HG03575 (cell line): ENCODE data around the gene EIF4G2.
A peak's percentile ranks its signal among the peaks of the same experiment; 100 is the strongest.

Experiments used
- ATAC-seq: cut with Tn5 transposase; IDR thresholded peaks from one replicate; pipeline ENCODE4 v1.9.1; 2021; ENCODE audit not compliant: unreplicated experiment, insufficient number of reproducible peaks, low FRiP score; ENCODE audit errors: extremely low read depth

The EIF4G2 gene

DNA sequence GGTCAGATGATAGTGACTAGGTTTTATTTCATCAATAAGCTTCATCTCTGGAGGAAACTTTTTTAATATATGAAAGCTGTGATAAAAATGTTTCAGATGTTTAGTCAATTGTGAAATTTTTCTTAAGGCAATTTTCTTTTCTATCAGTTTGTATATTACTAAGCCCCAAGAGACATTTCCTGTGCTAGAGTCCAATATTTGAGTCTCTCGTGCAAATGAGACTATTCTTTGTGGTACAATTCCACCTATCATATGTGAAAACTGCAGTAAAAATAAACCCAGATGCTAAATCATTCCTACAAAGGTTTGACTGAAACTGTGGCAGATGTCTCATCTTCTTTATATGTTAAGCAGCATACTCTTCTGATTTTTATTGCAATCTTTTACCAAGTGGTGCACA, 29.6 kb downstream of the EIF4G2 start:
- ATAC-seq: no peak

DNA sequence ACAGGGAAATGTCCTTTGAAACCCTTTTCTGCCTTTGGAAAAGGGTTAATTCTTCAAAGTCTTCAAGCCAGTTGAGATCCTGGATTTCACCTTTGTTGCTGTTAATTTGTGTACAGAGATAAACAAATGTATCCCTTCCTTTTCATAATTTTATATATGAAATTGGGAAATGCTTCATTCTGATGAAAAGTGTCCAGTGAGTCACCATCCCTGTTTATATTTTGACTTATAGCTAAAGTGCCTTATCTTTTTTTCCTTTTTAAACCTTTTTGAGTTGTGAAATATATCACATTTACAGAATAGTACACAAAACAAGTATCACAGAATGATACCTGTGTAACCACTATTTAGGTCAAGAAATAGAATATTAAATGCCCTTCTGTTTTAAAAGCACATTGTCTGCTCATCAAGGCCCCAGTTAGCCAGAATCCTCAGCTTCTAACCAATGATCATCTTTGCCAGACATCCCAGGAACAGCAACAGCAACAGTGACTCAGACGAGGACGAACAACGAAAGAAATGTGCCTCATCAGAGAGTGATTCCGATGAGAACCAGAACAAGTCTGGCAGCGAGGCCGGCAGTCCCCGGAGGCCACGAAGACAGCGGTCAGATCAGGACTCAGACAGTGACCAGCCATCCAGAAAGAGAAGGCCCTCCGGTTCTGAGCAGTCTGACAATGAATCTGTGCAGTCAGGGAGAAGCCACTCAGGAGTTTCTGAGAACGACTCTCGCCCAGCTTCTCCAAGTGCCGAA, 30.3 kb downstream of the EIF4G2 start:
- no peak for ATAC-seq

DNA sequence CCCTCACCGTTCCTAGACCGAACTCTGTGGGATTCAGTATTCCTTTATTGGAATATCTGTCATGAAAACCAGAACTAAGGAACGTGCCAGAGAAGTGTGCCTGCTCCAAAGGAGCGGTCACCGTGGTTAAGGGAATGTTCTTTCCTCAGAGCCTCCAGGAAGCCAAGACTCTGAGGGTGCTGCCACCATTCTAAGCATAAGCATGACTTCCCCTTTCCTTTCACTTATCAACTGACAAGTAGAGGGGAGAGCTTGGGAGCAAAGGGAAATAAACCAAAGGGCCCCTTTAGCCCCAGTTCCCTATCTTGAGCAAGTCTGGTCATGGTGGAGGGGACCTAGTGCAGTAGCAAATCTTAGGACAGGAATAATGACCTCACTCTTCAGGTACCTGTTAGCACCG, 30.9 kb downstream of the EIF4G2 start:
- ATAC-seq: no peak

DNA sequence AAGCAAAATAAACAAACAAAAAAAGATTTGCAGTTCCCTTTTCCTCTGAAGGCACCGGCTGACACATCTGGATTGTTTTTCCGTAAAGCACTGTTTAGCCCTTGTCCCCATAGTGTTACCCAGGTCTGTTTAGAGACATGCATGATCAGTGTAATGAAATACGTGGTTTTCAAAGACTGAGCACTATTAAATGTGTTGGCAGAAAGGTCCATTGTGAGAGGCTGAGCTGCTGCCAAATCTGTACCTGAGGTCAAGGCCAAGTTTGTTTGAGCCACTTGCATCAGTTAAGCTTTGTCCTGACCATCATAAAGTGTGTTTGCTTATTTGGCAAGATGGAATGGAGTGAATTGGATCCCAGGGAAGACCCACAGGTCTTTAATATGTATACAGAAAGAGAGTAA, 31.3 kb downstream of the EIF4G2 start:
- no peak for ATAC-seq

DNA sequence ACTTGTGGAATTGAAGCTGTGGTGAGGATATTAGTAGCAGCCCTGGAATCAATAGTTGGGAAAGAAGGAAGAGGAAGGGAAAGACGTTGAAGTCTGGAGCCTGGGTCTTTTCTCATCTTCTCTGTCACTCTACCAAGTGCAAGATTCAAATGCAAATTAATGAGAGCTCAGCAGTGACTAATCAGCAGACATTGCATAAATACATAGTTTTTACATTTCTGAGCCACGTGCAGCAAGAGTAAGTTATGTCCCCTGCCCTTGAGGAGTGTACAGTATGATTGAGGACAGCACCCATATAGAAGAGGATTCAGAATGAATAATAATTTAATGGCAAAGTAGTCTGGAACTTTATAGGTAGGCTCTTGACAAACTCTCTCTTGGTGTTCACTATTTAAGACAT, 33.9 kb downstream of the EIF4G2 start:
- no peak for ATAC-seq

DNA sequence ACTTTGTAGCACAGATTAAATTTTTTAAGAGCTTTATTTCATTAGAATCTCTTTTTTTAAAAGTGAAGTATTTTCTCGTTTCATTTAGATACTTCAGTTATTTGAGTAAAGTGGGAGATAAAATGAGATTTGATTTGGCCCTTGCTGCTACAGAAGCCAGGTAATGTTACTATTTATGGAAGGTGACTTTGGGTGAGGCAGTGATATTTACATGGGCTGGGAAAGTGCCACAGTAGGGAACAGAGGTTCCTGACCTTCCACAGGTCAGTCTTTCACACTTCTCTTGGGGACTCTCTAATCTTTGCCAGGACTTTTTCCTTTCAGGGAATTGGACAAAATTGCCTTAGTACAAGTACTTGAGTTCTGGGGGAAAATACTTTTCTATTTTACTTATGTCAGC, 37.3 kb downstream of the EIF4G2 start:
- no peak for ATAC-seq

DNA sequence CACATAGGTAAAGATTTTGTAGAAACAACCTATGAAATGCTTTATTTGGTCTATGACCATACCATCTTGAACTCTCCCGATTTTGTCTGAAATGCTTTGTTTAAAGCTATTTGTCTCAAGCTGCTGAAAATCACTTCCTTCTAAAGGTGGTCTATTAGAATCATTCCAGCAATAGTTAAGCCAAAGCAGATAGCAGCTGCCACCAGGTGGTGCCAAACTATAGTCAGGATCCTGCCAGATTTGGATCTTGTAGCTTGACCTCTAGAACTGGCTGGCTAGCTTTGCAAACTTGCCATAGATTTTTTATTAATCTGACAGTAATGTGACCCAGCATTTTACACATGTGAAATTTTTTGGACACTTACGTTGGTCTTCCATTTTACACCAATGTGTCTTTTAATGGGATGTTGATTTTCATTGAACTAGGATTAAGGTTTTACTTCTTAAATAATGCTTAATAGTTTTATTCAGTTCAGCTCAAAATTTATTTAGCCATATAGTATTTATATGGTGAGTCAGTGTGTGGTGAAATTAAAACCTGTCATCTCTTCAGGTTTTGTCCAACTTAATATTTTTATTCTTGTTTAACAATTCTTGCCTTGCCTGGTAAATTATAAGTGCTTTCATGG, 38.0 kb downstream of the EIF4G2 start:
- no peak for ATAC-seq

DNA sequence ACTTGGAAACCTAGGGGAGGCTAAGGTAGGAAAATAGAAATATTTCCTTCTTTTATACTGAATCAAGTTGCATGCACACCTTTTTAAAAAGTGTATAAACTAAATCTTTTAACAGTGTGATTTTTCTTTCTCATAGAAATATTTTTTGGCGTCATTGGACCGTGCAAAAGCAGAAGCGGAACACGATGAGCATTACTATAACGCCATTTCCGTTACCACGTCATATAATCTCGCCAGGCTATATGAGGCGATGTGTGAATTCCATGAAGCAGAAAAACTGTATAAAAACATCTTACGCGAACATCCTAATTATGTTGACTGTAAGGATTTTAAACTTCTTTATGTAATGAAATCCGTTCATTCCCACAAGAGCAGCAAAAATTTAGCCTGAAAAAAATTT, 44.3 kb downstream of the EIF4G2 start:
- ATAC-seq: no peak

DNA sequence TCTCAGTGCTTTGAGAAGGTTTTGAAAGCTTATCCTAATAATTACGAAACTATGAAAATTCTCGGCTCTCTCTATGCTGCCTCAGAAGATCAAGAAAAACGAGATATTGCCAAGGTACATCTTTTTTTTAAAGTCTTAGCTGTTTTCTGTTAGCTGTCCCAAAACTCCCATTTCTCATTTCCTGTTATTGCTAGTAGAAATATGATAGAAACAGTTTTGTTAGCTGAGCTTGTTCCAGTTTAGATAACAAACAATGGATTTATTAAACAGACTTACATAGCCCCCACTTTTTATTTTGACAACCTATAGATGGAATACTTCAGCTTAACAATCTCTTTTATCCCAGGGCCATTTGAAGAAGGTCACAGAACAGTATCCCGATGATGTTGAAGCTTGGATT, 45.0 kb downstream of the EIF4G2 start:
- no peak for ATAC-seq

DNA sequence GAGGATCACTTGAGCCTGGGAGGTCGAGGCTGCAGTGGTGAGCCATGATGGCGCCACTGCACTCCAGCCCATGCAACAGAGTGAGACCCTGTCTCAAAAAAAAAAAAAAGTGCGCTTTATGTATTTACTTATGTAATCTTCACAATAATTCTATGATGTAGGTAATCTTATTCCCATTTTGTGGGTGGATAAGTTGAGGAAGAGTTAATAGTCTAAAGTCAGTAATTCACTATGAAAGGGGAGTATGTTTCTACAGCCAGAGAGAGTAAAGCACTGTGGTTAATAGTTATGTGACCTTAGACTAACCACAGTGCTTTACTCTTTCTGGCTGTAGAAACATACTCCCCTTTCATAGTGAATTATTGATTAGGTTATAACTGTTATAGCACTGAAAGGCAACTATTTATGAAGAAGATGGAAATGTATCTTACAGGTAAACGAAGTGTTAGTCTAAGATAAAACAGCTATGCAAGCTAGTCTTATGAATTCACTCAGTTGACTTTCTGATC, 45.8 kb downstream of the EIF4G2 start:
- ATAC-seq: no peak

DNA sequence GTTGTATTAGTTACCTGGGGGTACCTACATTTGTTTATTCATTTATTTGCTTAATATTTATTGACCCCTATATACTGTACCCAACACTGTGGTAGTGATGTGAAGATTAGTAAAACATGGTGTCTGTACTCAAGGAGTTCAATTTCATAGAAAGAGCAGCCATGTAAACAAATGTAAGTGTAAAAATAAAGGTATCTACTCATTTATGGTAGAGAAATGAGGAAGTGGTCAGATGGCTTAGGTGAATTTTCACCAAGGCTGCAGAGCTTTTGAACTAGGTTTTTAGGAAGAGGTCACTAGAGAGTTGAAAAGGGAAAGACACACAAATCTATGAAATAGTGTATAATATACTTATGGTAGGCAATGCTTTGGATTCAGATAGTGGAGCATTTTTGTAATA, 46.5 kb downstream of the EIF4G2 start:
- peak; percentile 59 for ATAC-seq

DNA sequence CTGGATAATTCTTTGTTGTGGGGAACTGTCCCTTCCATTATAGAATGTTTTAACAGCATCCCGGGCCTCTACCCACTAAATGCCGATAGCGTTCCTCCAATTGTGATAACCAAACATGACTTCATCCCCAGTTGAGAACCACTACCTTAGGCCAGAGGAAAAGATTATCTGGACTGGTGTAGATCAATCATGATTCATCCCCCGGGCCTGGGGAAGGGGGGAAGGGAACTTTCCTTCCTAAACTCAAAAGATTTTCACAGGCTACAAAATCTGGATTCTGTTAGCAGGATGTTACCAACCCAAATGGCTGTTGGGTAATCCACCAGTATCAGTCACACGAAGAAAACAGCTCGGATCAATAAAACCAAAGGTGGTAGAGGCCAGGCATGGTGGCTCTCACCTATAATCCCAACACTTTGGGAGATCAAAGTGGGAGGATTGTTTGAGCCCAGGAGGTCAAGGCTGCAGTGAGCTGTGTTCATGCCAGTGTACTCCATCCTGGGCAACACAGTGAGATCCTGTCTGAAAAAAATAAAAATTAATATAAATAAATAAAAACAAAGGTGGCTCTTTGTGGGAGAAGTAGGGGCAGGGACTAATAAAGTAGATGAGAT, 47.5 kb downstream of the EIF4G2 start:
- no peak for ATAC-seq

DNA sequence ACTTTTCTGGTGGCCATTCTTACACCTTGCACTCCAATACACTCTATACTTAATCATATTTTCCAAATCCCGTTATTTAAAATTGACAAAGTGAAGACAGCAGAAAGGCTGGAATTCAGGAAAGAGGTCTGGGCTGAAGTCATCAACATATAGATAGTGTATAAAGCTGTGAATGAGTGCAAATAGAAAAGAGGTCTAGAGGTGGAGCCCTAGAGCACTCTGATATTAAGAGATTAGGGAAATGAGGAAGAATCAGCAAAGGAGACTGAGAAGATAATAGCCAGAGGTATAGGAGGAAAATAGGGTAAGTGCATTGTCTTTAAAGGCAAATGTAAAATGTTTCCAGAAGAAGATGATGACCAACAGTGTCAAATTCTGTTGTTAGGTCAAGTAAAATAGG, 49.8 kb downstream of the EIF4G2 start:
- no peak for ATAC-seq

DNA sequence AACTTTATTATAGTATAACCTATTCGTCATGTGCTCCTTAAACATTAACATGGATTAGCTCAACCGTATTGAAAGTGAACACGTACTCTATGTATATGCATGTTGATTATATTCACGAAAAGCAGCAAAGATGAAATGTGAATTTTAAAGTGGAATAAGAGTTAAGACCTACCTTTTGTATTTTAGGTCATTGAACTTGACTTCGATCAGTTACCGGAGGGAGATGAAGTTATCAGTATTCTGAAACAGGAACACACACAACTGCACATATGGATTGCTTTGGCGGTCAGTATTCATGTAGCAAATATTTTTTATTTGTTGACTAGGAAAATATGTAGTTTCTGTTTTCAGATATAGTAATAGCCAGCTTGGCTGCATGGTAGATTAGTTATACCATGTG, 56.2 kb downstream of the EIF4G2 start:
- ATAC-seq: no peak

DNA sequence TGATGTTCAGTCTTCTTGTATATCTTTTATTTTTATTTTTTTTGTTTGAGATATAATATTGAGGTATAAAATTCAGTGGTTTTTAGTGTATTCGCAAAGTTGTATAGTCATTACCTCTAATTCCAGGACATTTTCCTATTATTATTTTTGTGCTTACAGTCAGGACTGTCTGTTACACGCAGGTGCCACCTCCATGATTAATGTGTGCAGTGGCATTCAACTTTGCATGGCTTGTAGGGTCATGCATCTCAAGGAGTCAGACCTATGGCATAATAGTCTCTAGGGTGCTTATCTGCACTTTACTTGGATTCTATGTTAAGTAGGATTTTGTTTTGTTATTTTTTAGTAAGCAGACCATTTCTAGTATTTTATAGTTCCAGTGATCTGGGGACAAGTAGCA, 56.7 kb downstream of the EIF4G2 start:
- no peak for ATAC-seq

DNA sequence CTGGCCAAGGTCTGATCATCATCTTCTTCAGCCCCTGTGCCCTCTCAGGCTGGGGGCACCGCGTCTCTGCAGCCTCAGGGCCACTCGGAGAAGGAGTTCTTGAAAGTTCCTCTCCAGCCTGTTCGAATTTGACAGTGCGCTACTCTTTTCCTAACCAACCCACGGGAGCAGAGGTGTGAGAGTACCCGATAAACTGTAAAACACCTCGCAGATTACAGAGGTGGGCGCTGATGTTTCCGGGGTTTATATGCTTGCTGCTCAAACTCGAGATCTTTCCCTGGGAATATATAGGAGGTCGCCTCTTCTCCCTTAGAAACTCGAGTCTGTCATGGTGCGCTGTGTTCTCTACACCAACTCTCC, 57.2 kb downstream of the EIF4G2 start:
- no peak for ATAC-seq

DNA sequence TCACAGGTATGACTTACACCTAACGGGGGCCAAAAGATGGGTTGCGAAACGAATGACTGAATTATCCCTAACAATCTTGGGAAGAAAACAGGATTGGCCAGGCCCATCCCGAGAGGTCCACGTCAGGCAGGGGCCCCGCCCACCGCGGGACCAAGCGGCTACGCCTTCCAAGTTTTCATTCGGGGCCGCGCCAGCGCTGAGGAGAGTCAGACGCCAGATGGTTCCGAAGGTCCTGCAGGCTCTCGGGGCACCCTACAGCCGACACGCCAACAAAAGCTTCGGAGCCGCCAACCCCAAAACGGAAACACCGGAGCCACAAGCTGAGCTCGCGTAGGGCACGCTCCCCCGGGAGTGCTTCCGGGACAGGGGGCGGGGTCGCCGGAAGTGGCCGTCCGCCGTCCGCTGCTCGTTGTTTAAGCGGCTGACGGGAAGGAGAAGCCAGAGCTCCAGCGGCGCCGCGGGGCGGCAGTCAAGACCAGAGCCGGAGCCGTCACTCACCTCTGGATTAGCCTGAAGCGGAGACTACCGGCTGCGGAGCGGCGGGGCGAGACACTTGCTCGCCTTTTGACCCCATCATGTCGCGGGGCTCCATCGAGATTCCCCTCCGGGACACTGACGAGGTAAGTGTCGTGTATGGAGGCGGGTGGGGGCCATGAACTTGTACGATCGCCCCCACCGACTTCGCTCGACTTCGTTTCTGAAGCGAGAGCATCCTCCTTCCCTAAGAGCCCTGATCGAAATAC, 57.7 kb downstream of the EIF4G2 start, which contains the start of gene CTR9:
CTR9 (plus strand) TSS at position 409 of the 743 bp plus-strand sequence; CDS start at position 576, 167 bp downstream.
- ATAC-seq: no peak

DNA sequence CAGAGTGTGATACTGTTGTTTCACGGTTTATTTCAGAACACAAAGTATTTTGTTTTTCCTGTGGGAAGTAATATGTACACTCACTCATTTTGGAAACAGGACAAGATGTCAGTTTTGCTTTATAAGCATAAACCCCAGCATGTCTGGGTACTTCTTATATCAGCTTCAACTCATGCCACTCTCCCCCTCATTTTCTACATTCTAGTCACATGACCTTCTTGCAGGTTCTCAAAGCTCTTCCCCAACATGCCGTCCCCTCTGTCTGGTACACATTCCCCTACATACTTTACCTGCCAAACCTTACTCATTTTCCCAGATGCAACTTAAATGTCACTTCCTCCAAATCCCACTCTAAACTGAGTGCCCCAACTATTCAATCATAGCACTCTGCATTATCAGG, 59.2 kb downstream of the EIF4G2 start:
- ATAC-seq: no peak

DNA sequence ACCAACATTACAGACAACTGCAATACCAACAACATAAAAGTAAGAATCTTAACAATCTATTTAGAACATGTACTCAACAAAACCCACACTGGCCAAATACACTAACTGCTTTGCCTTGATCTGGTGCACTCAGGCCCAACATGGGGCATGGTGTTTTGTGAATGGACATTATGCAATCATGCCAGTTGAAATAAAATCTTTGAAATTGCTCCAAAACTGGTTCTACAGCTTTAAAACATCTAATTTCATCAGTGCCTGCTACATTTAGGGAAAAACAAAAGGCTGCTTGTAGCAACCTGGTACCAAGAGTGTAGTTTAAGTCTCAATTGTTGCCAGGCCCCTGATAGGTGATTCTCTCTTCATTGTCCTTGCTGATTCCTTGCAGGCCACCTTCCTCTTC, 61.0 kb downstream of the EIF4G2 start:
- ATAC-seq: no peak
